ENCODE data around the gene PRPF6.

Gene PRPF6

GRCh38 chr20:64049060-64049877 lies 68.3 kb downstream of the PRPF6 start, which contains the start of gene SOX18:
TSS of gene SOX18 (minus strand) at chr20:64049639. CDS start at chr20:64049516, 123 bp downstream.
- no peak for DNase-seq (ENCODE audit: low spot score)

DNA sequence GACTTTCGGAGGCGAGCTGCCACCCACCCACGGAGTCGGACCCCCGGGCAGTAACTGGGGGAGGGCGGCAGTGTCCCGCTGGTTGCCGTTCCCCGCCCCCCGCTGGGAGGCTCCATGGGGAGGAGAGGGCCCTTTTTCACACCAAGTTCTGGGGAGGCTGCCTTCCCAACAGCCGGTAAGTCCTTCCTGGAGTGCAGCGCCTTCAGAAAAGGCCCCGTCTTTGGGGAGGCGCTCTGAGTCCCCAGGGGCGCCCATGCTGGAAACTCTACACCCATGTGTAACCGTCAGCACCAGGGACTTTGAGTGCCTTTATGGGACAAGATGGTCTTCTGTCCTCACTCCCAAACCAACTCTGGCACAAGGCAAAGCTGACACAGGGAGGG lies 68.9 kb downstream of the PRPF6 start:
- DNase-seq (ENCODE audit: low spot score), result no peak

DNA sequence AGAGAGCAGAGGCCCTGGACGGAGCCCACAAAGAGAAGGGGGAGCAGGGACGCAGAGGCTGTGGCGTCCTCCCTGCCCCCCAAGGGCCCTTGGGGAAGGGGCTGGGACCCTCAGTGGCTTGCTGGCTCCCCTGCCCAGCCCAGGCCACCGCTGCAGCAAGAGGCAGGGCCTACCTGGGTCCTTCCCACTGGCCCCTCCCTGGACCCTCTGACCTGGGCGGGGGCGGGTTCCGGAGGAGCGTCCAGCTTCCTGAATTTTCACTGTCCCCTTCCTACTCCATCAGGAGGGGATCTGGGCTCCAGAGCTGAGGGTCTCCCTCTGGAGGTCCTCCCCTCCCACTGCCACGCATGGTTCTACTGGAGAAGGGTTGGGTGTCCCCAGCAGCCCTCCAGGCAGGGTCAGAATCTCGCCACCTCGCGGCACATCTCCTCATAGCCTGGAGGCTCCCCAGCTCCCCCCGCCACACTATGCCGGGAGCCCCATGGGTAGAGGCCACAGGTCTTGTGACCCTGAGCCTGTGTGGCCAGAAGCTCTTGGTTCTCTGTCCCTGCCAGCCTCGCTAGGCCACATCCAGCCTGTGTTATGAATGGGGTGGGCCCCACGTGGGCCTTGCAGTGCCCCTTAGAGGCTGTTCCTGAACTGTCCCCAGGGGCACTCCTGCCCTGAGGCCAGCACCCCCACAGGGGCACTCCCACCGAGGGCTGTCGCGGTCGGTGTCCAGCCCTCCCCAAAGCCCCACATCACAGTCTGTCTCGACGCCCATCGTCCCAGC lies 69.5 kb downstream of the PRPF6 start:
- DNase-seq (ENCODE audit: low spot score), result no peak

DNA sequence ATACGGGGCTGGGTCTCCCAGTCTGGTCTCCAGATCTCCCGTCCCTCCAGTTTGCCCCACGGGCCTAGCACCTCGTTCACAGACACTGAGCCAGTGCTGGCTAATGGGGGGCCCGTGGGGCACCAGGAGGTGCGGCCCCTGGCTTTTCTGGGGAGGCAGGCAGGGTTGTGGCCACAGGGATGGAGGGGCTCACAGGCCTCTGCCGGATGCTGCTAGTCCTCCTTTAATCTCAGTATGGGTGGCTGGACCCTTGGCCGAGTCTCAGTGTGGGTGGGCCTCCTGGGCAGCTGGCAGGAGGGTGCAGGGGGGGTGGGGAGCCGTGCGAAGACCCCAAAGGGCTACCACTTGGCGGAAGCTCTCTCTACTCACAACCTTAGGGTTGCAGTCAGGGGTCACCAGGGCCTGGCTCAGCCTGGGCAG lies 70.1 kb downstream of the PRPF6 start:
- no peak for DNase-seq (ENCODE audit: low spot score)

DNA sequence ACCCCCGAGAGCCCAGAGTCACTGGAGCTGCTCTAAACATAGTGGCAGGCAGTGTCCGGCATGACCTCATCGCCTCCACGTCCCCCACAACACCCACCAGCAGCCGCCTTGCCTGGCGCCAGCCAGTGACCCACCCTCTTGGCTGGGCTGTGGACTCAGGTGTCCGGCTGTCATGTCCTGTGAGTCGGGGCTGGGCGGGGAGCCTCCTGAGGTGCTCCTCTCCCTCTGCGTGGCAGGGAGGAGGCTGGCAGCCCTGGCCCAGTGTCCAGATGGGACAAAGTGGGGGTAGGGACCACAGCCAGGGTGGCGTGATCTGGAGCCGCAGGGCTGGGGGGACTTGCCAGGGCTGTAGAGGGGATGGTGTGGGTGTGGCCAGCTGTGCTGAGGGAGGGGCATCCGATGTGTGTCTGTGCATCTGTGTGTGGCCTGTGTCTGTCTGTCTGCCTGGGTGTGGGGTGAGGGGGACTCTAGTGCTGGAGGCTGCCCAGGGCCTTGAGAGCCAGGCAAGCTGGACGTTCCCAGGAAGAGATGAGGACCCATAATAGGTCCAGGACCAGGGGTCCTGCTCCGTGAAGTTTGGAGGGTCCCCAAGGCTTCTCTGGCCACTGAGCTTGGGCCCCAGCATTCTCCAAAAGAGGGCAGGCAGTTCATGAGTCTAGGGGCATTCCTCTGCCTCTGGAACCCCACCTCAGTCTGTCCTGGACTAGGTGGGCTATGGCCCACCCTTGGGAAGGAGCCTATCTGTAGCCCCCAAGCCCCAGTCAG lies 70.8 kb downstream of the PRPF6 start:
- DNase-seq (ENCODE audit: low spot score), result no peak

DNA sequence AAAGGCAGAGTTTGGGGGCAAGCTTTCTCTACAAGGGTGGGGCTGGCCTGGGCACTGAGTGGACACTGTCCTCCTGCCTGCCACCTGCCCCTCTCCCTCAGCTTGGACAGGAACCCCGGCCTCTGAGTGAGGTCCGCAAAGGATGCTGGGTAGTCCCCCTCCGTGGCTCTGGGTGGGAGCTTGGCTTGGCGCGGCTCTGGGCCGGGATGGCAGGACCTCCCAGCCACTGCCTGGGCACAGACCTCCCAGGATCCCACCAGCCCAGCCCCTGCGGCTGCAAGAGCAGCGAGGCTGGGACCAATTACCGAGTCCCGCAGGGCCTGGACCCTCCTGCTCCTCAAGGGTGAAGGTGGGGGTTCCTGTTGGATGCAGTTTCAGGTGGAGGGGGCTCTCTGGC lies 71.4 kb downstream of the PRPF6 start:
- DNase-seq (ENCODE audit: low spot score), result no peak

DNA sequence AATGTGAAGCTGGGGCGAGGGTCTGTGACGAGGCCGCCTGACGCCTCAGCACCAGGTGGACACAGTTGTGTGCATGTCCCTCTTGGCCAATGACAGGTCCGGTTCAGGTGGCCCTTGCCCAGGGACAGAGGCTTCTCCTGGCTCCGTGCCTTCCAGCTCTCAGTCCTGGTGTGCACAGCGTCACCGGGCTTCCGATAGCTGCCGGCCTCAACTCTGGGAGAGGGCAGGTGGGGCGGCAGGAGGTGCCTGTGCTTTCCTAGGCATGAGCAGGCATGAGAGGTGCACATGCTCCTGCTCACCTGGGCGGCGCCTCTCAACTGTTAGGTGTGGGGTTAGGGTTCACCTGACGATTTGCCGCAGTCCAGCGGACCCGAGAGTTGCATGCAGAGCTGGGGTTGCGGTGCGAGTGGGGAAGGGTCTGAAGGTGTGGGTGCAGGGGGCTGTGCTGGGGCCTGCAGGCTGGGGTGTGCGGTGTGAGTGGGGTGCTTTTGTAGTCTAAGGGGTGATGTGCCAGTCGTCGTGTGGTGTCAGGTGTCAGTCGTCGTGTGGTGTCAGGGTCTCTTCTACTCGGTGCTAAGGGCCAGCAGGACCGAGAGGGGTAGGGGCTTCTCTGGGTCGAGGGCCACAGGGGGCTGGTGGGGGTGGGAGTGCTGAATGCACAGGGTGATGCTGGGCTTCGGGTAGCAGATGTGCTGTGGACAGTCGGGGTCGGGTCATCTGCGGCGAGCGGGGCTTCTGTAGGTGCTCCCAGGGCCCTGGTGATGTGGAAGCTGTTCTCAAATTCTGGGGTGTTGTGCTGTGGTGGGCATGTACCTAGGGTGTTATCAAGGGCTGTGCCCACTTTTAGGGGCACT lies 72.3 kb downstream of the PRPF6 start:
- DNase-seq (ENCODE audit: low spot score), result no peak

DNA sequence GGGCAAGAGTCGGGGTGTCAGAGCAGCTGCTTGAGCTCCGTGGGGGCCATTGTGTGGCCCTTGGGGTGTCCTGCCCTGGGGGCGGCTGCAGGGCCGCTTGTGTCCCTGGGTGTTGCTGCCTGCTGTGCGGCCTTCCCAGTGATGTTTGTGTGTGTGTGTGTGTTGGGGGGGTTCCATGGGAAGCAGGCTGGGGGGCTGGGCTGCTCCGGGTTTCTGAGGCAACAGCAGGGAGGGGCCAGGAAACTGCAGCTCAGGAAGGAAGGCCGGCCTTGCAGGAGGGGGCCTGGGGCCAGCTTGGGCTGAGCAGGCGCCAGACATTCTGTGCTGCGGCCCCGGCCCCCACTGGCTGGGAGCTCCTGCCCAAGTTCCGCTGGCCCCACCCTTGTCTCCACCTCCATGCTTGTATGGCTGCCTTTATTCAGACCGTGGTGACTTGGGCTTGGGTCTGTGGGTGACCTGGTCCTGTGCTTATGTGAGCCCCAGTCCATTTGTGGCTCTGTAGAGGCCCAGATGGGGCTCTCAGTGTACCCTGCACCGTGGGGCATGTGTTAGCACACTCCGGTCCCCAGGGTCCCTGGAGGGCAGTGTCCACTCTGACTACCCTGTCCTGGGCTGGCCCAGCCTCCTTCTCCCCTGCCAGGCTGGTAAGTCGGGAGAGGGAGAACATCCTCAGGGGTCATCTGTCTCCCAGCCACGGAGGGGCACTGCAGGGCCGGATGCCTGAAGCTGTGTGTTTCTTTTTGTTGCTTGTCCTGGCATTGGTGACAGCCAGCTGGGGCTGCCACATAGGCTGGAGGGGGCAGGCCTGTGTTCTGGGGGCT lies 73.1 kb downstream of the PRPF6 start:
- DNase-seq (ENCODE audit: low spot score), result peak; percentile 65

DNA sequence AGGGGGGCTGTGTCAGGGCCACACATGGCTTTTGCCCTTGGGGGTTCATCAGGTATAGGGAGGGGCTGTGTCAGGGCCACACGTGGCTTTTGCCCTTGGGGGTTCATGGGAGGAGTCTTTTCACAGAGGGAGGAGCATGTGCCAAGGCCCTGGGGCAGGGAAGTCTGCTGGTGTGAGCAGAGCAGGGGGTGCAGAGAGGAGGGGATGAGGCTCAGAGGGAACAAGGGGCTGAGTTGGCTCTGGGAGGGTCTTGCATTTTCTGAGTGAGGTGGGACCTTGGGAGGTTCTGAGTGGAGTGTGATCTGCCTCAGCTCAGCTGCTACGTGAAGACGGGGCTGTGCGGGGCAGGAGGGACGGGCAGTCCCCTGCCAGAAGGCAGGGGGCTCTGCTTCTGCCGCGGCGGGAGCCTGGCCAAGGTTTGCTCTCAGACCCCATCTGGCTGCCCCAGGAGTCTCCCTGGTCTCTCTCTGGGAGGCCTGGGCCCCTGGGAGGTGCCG lies 74.5 kb downstream of the PRPF6 start:
- DNase-seq (ENCODE audit: low spot score), result no peak

- no peak for DNase-seq (ENCODE audit: low spot score)
Measured at GRCh38 chr20:64055893-64056638, 75.1 kb downstream of the PRPF6 start.

- no peak for DNase-seq (ENCODE audit: low spot score)
Measured at GRCh38 chr20:64056639-64056888, 75.6 kb downstream of the PRPF6 start.

DNA sequence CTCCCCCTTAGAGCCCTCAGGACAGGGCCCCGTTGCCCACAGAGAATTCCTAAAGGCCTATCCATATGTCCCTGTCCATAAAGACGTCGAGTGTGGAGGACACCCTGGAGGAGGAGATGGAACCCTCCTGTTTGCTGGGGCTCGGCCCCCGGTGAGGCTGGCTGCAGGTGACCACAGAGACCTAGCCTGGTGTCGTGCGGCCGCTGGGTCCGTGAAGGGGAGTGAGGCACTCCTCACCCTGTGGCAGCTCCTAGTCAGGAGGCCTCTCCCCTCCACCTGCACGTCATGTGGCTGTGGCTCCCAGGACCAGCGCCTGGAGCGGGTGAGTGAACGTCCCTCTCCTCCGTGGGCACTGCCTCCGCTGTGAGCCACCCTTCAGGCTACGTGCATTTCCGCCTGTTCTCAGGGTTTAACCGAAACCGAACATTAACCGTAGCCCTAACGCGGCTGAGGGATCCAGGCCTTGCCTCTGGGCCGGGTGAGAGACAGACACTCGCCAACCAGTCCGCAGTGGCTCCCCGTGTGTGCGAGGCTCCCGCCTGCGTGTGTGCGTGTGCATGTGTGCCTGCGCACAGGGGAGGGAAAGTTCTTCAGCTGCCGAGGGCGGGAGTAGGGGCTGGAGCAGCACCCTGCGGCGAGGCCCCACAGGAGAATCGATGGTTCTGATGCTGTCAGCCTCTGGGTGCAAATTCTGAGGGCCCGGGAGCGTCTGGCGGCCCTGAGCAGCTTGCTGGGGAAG lies 76.1 kb downstream of the PRPF6 start:
- no peak for DNase-seq (ENCODE audit: low spot score)

DNA sequence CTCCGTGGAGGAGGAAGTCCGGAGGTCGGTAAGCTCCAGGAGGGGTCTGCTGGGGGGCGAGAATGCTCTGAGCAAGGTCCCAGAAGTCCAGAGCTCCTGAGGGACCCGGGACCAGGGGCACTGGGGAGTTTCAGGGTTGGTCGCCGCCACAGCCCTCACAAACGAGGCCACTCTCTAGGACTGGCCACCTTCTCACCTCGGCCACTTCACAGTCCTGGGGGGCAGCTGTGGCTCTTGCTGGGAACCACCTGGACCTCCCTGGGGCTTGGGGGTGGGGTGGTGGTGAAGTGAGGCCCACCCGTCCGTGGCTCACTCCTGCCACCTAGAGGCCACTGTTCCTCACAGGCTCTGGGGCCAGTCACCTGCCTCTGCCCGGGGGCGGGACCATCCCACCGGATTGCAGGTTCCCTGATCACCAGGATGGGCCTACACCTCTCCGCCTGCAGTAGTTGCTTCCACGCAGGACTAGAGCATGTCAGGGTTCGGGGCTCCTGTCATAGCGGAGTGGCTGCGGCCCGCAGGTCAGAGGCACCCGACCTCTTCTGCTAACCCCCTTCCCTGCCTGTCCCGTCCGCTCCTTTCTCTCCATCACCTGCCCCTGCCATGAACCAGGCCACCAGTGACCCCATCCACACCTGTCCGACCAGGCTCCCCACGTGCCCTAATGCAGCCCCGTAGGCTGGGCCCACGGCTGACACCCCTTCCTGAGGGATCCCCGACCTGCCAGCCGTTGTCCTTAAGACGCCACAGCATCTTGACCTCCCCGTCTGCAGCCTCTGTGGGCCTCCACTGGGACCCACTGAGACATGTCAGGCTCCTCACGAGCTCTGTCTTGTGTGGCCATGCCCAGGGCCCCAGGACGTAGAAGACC lies 76.9 kb downstream of the PRPF6 start:
- peak; percentile 40 for DNase-seq (ENCODE audit: low spot score)

DNA sequence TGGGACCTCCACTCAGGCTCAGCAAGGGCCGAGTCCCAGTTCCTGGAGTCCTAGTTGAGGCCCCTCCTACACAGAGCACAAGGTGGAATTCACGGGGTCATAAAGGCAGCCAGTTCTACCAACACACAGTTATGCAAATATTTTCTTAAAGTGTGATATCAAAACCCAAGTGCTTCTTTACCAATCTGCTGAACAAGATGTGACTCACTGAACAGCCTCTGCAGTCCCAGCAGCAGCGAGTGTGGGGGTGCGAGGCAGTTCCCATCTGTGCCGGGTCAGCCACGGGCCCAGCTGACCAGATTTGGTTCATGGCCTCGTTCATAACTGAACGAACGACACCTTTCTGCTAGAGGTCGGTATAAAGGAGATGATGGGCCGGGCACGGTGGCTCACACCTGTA lies 77.6 kb downstream of the PRPF6 start:
- DNase-seq (ENCODE audit: low spot score), result peak; percentile 45

DNA sequence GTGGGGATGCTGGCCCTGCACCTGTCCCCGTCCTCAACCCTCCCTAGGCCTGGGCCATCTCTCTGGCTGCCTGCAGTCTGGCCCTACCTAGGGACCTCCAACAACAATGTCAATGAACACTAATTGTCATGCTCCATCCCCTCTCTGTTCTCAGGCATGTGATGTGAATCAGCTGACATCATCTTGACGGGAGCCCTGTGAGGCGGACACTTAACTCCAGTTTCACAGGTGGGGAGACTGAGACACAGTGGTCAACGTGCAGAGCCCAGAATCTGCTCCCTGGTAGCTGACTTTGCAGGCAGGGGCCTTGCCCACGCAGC lies 81.3 kb downstream of the PRPF6 start:
- no peak for DNase-seq (ENCODE audit: low spot score)

GRCh38 chr20:64062596-64063388 lies 81.9 kb downstream of the PRPF6 start, which contains the start of gene TCEA2:
TSS of gene TCEA2 (plus strand) at chr20:64063198. CDS start at chr20:64063313, 115 bp downstream.
- DNase-seq (ENCODE audit: low spot score), result no peak

DNA sequence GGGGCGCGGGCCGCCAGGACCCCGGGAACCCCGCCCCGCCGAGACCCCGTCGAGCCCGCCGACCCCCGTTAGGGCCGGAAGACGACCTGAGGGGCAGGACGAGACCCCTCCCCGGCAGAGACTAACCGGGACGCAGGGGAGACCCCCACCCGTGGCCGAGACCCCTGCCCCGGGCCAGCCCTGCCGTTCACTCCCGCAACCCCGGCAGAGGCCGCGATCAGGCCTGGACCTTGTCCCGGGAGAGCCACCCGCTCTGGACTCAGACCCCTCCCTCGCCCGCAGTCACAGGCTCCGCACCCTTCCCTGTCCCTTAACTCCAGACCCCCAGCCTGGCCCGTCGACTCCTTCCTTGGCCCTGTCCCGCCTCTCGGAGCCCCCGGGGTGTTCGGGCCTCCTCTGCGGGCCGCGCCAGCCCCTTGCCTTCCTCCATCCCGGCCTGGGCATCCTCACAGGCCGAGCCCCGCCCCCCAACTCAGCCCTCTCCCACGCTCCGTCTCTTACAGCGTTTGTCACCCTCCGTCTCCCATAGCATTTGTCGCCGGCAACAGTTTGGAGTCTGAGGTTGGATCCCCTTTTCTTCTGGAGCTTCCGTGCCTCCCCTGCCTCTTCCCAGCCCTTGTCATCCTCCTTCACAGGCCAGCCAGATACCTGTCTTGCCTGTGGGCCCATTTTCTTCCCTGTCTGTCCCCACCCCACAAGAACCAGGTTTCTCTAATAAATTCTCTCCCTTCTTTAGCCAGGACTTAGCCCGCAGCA lies 82.6 kb downstream of the PRPF6 start:
- no peak for DNase-seq (ENCODE audit: low spot score)
